ENCODE data around the gene GOLGA6C.
"Not testable (repeated sequence)": the region's sequence is repeated elsewhere in the genome, so short reads cannot be mapped to it uniquely, and the experiment has no call there.

GOLGA6C gene

DNA sequence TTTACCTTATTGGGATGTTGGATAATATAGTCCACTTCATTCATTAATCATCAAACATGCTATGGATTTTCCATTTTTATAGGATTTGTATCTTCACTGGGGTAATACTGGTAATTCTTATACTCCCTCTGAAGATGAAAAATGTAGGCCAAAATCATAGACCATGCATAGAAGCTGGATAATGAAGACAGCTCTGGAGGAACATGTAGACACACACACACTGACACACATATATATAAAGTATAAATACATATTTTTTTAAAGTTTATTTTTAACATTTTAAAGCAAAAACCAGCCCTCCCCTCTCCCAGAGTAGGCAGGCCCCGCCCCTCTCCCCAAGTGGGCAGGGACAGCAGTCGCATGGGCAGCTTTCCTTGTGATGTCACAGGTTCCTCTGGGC, at the start of gene GOLGA6C:
Gene GOLGA6C, plus strand, starts transcription at position 301 of the 400 bp plus-strand sequence. CDS start 265 bp downstream, outside the sequence.
- not testable (repeated sequence) for DNase-seq

GRCh38 chr15:75208501-75209288, 49.4 kb upstream of the GOLGA6C start:
- no peak for DNase-seq

- no peak for DNase-seq
These were observed 48.9 kb upstream of the GOLGA6C start for GRCh38 chr15:75209289-75209676.

GRCh38 chr15:75210811-75211230, 47.3 kb upstream of the GOLGA6C start:
- no peak for DNase-seq

- DNase-seq = no peak
These were observed 46.5 kb upstream of the GOLGA6C start for GRCh38 chr15:75211436-75212199.

GRCh38 chr15:75212200-75212858, 45.8 kb upstream of the GOLGA6C start:
- no peak for DNase-seq

GRCh38 chr15:75213212-75213767, 44.8 kb upstream of the GOLGA6C start:
- no peak for DNase-seq

DNA sequence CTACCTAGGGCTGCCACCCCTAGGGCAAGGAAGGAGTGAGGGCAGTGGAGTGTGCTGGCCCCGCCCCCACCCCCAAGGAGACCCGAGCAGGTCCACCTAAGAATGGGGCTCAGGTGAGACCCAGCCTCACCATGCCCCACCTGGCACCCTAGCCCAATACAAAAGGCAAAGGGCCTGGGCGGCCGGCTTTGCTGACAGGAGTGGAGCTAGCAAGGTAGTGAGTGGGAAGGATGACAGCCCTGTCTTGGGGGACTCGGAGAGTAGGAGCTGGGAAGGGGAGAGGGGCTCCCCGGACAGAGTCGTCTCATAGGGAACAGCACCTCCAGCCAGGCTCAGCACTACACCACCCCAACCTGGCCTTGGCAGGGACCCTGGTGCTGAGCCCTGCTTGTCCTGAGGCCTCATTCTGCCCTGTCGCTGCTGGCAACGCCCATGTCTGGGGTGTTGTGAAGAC, 44.3 kb upstream of the GOLGA6C start:
- DNase-seq = no peak

DNA sequence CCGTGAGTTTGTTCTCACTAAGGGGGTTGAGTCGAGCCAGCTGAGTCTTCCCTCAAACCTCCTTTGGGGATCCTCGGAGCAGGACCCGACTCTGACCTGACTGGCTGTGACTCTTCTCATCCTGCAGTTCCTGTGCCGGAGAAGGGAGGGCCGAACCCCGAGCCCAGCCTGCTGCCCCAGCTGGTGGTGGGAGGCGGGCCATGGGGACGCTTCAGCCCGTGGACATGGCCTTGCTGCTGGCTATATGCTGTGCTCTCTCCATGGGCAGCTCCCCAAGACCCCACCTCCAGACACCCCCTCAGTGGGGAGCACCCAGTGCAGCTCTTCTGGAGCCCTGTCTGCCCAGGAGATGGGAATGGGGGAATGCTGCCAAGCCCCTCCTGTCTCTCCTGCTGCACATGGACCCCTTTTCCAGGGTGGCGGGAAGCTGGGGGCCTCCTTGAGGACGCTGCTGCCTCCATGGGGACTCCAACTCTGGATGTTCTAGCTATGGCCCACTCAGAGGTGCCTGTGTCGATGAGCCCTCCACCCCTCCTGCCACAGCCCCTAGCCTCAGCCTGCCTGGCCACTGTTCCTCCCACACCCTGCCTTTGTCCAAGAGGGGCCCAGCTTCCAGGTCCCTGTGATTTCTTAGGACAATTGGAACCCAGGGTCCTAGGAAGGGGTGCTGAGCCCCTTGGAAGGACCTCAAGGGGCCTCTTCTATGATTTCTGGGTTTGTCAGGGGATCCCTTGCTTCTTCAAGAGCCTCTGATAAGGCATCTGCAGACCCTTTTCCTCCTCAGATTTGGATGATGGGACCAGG, 43.6 kb upstream of the GOLGA6C start:
- DNase-seq = no peak

DNA sequence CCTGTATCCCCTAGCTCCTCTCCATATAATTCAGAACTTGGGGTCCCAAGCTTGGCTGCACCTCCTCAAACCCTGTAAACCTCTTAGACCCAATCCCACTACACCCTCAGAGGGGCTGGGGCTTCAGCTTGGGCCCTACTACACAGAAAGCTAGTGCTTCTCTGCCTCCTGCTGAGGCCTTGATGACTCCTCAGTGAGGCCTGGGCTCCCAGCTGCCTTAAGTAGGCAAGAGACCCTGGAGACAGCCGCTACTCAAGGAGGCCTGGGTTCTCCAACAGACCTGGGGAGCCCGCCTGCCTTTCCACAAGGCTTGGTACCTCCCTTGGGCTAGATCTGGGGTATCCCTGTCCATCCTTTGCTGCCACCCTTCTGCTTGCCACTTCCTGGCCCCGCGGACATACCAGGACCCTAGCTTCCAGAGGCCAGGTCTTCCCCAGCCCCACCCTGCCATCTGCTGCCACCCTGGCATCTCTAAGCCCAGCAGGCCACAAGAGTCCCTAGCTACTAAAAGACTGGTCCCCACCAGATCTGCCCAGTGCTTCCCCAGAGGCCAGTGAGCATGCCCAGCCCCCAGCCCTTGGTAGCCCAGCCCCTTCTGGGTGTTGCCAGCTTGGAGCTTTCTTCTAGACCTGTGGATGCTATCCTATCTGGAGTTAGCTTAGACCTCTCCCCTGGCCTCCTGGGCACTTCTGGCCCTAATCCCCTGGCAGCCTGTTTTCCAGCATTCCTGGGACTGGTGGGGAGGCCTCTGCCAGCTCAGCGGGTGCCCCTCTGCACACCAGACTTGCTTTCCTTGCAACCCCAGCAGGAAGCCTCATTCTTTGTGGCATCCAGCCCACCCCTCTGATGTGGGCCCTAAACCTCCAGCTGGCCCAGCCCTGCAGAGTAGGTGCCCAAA, 42.8 kb upstream of the GOLGA6C start:
- DNase-seq = no peak

- no peak for DNase-seq
These were observed 41.1 kb upstream of the GOLGA6C start for GRCh38 chr15:75217012-75217411.

DNA sequence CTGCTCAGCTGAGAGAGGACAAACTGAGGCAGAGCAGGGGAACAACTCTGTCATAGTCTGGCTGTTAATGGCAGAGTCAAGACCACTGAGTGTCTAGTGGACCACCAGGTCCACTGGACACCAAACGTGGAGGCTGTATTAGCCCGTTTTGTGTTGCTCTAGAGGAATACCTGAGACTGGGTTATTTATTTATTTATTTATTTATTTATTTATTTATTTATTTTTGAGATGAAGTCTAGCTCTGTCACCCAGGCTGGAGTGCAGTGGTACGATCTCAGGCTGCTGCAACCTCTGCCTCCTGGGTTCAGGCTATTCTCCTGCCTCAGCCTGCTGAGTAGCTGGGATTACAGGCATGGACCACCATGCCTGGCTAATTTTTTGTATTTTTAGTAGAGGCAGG, 40.6 kb upstream of the GOLGA6C start:
- not testable (repeated sequence) for DNase-seq

- DNase-seq = not testable (repeated sequence)
These were observed 38.6 kb upstream of the GOLGA6C start for GRCh38 chr15:75219507-75219929.

- no peak for DNase-seq
These were observed 34.4 kb upstream of the GOLGA6C start for GRCh38 chr15:75223688-75224087.

DNA sequence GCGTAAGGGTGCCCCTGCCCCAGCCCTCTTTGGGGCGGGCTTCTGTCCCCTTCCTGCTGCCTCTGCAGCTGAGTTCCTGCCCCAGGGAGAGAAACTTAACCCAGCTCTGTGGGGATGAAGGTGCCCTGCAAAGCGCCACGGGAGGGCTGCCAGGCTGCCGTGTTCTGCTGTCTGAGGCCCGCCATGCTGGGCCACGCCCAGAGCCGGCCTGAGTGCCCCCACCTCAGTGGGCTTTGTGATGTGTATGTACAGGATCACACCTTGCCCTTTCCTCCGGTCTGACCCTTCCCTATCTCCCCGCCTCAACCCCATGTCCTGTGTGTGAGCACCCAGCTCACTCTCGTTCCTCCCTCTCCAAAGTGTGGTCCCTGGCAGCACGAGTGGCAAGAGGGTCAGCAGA, 33.9 kb upstream of the GOLGA6C start:
- no peak for DNase-seq

GRCh38 chr15:75225102-75225836, 32.9 kb upstream of the GOLGA6C start:
- not testable (repeated sequence) for DNase-seq

- no peak for DNase-seq
These were observed 32.0 kb upstream of the GOLGA6C start for GRCh38 chr15:75225951-75226732.

DNA sequence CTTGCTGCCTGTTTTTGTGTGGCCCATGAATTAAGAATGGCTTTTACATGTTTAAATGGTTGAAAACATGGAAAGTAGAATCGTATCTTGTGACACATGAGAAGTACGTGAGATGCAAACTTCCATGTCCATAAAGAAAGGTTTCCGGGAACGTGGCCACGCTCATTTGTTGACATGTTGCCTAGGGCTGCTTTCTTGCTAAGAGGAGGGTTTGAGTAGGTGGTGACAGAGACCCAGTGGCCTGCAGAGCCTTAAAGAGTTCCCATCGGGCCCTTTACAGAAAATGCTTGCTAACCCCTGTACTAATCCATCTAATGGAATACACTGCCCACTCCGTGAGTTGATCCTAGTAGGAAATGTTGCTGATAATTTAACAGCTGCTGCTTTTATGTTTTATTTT, 31.0 kb upstream of the GOLGA6C start:
- DNase-seq = not testable (repeated sequence)

DNA sequence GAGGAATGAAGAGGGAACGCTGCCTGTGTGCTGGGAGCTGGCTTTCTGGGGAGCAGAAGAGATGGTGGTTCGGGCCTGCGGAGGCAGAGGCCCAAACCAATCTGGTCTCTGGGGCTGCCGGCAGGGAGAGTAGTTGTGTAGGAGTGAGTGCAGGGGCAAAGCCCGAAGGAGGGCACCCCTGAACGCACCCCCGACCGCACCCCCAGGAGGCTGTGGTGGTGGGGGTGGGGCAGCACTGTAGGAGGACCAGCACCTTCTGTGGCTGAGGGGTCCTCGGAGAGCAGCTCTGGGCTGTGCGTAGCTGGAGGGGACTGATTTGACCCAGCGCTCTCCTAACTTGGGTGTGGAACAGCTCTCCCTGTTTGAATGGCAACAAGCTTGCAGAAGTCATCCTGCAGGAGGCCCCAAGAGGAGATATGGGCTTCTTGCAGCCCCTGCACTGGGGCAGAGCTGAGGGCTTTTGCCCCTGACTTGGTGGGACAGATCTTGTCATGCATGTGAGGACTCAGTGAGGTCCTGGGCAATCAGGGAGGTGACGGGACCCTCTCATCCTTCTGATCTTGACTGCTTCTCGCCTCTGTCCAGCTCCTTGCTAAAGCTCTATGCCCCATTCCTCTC, 30.4 kb upstream of the GOLGA6C start:
- DNase-seq = no peak
